M059J (cell line): ENCODE data around the gene LAP3. TPM values are rescaled to one million over a fixed set of nuclear protein-coding genes. Genes with fewer than 3 reads are reported as not detected.
A peak's percentile ranks its signal among the peaks of the same experiment; 100 is the strongest.
"Not testable (repeated sequence)": the region's sequence is repeated elsewhere in the genome, so short reads cannot be mapped to it uniquely, and the experiment has no call there.

Source experiments
- DNase-seq: peaks from one replicate; pipeline ENCODE4 v3.0.0-alpha.2; 2012; ENCODE audit warnings: low read depth
- total RNA-seq: library from RNA; depleted of rRNA; stranded (reverse); fragments of >200 nt; shearing (Covaris generic); gene quantifications from 2 replicates; pipeline ENCODE4 v1.2.3, GENCODE V29; 2014

Gene LAP3
- total RNA-seq, 1 experiment from 2014 or later: 279 TPM

DNA sequence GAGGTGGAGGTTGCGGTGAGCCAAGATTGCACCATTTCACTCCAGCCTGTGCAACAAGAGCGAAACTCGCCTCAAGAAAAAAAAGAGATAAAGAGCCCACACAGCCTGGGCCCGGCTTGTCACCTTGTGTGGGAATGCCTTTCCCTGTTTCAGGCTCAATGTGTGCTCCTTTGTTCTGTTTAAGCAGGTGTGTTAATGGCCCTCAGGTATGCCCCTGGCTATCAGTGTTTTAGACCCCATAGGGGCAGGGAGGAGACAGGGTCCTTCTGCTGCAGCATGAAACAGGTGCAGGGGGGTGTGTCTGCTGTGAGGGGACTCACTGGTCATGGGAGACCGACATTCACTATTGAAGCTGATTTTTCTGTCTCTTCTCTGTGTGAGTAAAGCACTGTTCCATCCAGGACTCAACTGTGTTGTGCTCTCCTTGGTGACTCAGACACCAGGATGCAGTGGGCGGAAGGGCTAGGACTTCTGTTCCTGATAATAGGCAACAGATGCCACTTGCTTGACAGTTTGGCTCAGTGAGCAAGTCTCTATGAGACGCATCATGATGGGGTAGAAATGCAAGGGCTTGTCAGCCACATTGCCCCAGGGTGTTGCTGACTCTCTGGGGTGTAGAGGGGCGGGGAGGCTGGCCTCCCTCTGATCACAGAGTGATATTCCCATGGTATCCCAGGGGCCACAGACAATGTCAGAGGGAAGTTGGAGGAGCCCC lies 15.6 kb upstream of the LAP3 start:
- peak; percentile 61 for DNase-seq

DNA sequence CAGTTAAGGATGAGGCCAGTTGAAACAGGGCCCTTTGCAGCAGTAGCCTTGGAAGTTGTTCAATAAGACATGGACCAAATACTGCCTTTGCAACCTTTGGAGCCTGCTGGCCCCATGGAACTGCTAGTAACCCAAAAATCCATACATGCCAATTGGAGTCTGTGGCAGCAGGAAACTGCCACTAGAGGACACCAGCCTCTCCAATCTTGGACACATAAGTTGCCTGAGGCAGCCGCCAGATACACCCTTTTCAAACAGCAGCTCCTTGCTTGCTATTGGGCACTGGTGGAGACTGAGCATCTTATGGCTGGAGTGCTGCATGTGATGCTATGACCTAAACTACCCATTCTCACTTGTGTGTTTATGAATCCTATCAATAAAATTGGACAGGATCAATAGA lies 14.8 kb upstream of the LAP3 start:
- DNase-seq: peak; percentile 22

DNA sequence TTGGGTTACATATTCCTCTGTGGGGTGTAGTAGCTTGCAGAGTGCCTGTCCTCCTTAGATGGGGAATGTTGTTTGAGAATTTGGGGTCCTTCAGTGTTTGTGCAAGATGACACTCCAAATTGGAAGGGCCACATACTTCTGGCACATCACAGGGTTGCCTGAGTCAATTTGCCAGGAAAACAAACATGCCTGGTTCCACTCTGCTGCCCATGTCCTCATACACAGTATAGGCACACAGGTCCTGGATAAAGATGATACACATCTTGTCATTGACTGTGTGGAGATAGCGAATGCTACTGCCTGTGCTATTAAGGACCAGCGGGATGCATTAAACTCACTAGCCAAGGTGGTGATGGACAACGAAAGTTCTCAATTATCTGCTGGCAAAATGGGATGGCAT lies 11.2 kb upstream of the LAP3 start:
- no peak for DNase-seq

DNA sequence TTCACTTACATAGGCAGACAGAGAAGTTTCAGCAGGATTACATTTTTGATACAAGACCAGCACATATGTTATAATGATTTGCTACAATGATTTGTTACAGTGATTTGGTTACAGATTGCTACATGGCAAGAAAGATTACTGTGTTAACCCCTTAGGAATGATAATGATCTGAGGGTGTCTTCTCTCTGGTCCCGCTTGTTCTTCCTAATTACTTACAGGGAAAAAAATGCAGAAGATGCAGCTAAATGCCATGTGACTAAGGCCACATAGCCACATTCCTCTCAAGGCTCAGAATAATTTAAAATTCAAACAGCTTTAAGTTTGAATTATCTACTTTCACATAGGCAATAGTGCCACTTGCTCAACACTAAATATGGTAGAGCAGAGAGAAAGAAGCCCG lies 9.7 kb upstream of the LAP3 start:
- no peak for DNase-seq

DNA sequence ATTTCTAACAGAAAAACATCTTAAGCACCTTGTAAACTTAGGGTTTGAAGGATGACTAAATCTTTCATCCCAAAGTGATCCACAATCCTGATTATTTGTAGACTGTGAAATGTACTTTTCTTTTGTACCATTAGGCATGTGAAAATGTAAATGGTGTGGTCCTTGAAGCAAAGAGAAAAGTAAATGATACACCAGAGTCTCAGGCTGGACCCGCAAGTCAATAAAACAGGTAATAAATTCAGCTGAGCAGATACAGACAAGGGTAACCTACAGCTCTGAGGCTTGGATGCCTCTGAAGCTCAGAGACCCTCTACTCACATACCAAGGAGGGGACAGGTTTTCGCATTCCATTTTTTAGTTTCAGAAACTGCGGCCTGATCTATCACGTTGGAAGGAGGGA lies 2.8 kb upstream of the LAP3 start:
- DNase-seq: no peak

DNA sequence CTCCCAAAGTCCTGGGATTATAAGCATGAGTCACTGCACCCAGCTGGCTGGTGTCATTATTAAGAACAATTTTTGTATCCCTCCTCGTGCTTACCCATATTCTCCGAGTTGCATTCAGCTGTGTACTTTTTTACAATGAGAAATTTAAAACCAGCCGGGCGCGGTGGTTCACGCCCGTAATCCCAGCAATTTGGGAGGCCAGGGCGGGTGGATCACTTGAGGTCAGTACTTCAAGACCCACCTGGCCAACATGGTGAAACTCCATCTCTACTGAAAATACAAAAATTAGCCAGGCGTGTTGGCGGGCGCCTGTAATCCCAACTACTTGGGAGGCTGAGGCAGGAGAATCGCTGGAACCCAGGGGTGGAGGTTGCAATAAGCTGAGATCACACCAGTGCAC lies 1.8 kb upstream of the LAP3 start:
- not testable (repeated sequence) for DNase-seq

DNA sequence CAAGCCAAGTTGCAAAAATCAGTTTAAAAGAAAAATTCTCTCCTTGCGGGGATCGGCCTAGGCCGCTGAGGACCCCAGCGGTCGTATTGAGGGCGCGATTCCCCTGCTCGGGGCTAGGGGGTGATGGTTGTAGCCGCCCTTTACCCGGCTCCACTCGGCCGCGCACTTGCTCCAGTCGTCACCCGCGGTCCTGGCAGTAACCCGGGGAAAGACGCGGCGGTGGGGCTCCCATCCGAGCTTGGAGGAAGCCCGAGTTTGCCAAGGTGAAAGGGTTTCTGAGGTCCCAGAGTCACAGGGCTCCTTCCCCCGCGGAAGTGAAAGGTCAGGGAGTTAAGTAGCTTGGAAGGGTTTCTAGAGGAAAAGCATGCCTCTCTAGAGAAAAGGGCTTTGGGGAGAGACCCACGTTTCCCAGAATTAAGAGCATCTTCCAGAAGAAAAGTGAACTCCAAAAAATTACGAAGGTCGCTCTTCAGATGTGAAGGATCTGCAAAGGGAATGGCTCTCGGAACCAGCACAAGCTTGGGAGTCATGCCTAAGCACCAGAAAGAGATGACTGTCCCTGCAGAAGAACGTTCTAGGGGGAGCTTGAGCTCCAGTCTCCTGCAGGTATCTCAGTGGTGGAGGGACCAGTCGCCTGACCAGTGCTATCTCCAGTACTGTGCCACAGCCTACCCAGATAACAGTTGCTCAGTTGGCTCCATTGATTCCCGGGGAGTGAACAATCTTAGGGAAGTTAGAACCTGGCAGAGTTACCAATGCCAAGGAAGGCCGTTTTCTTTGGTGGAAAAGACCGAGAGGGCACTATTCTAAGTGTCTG lies 875 bp downstream of the LAP3 start:
- DNase-seq: peak; percentile 34

DNA sequence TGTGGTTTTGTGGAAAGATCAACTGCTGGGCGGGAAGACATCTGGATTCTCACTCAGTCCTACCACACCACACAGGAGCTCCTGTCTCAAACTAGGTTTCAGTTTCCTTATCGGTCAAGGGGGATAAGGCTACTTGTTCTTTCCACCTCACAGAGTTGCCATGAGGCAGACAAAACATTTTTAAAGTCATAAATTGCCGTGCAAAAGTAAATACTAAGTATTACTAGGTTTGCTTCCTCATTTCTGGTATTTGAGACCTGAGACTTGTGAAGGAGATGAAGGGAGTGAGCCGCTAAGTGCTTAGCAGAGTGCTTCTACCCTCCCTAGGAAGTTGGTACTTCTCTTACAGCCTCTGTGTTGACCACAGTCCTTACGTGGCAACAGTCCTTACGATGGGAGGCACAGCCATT lies 1.5 kb downstream of the LAP3 start:
- peak; percentile 31 for DNase-seq

DNA sequence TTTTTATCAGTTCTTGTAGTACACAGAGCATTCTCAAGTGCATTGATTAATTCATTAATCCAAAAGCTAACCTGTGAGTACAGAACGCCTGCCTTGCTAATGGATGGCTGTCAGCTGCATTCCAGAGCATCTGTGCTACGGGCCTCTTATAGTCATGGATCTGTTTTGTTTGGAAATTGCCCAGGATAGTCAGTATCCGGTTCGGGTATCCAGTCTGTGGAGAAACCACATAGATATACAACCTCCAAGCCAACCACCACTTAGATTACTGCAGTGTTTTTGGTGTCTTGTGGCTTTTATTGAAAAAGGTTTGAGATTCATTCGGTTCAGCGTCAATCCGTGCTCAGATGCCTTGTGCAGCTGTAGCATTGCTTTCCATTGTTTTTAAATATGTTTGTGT lies 4.0 kb downstream of the LAP3 start:
- peak; percentile 22 for DNase-seq

DNA sequence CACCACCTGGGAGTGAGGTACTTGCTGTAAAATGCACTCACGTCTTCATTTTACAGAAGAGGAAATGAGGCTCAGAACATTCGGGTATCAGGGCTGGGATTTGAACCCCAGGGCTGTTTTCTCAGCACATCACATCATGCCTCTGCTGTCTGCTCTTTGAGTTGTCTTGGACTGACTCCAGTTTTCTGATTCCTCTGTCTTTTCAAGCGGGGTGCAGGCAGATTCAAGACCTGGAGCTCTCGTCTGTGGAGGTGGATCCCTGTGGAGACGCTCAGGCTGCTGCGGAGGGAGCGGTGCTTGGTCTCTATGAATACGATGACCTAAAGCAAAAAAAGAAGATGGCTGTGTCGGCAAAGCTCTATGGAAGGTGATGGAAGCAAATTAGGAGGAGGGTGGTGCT lies 6.3 kb downstream of the LAP3 start:
- no peak for DNase-seq

DNA sequence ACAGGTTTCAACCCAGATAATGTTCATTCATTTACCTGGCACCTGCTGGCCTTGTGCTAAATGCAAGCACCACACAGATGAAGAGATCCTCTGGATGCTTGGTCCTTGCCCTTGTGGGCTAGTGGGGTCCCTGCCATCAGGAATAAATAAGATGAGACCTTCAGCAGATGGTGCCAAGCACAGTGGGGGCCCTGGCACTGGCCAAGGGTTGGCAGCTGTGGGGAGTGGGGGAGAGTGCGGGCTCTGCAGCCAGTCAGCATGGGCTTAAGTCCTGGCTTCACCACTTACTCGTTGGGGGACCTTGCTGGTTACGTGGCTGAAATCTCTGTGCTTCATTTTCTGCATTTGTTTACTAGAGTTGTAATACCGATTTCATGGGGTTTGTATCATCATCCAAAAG lies 6.9 kb downstream of the LAP3 start:
- DNase-seq: no peak

DNA sequence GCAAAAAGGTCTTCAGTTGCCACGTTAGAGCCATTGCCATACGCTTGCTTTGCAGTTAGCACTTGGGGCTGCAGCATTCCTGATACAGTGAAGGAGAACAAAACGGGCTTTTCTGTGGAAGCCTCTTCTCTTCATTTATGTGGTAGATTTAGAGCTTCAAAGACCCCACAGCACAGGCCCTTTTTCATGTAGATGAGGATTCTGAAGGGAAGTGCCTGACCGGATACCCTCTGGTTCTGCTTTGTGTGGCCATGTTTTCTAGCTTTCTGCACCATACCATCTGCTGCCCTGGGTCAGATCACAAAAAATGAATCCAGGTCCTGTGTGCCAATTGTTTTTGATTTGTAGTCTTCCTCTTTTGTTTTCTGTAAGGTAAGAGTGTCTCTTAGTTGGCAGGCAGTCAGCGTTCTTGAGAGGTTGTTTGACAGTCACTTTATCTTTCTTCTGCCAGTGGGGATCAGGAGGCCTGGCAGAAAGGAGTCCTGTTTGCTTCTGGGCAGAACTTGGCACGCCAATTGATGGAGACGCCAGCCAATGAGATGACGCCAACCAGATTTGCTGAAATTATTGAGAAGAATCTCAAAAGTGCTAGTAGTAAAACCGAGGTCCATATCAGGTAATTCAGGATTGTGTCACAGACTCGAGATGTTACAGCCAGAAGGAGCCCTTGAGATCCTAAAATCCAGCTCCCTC lies 7.7 kb downstream of the LAP3 start:
- DNase-seq: no peak

DNA sequence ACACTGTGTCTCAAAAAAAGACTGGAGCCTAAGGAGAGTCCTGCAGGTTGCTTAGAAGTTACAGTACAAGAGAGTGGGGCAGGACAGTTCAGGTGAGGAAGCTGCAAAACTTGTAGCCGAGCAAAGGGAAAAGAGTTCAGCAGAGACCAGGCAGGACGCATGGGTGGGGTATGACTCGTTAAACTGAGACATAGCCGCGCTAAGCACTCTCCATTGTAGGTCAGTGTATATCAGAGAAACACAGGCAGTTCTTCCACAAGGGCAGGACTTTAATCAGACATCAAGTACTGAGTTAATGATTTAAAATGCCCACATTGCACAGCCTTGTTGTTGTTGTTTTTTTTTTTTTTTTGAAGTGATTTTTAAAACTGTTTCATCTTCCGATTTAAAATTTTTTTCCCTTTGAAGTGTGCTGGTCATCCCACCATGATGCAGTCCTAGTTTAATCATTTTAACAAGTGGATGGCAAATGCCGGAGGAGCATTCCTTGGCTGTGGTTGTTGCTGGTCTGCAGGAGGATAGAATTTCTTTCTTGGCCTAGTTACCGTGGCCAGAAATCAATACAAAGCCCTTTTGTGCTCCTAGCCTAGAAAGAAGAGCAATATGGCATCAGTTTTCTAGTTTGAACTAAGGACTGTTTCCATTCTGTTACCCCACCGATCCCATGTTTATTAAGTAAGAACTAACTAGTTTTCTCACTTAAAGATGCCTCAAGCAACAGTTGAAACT lies 10.3 kb downstream of the LAP3 start:
- DNase-seq: no peak

DNA sequence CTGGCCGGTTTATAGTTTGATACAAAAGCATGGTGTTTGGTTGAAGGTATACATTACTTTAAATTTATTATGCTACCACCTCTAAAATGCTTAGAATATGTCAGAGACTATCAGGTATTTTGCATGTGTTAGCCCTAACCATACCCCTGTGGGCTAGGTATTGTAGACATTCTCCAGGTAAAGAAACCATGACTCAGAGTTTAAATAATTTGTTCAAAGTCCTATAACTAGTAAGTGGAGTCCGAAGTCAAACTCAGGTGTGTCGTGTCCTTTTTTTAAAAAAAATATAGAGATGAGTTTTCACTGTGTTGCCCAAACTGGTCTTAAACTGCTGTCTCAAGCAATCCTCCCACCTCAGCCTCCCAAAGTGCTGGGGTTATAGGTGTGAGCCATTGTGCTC lies 12.4 kb downstream of the LAP3 start:
- DNase-seq: no peak

DNA sequence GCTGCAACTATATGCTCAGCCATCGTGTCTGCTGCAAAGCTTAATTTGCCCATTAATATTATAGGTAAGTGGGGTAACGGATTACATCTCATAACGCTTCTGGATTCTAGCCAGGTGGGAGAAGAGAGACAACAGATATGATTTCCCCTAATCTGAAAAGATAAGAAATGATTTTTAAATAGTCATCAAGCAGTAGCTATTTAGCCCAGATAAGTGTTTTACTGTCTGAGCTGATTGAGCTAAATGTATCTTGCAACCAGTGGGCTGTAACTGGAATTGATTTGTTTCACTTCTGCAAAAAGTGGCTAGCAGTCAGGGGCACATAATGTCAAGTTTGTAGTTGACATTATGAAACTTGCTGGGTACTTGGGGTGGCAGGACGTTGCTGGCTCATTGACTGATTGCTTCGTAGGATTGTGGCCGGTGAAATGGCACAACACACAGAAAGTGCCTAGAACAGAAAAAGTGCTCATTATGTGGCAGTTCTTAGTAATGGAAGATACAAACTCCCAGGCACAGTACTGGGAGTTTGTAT lies 18.5 kb downstream of the LAP3 start:
- no peak for DNase-seq

DNA sequence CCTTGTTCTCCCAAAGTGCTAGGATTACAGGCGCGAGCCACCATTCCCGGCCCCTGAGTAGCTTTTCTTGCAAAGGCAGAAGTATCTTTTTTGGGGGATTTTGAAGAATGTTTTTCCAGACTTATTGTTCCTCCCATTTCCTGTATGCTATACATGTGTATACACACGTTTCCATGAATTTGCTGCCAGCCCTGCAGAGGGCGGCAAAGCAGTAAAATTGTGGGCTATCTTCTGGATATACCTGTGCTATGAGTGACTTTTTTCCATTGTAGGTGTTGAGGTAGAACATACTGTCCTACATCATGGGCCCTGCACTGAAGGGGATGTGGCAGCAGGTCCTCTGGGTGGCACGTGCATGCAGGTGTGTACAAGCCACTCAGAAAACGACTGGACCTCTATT lies 20.5 kb downstream of the LAP3 start:
- DNase-seq: no peak

DNA sequence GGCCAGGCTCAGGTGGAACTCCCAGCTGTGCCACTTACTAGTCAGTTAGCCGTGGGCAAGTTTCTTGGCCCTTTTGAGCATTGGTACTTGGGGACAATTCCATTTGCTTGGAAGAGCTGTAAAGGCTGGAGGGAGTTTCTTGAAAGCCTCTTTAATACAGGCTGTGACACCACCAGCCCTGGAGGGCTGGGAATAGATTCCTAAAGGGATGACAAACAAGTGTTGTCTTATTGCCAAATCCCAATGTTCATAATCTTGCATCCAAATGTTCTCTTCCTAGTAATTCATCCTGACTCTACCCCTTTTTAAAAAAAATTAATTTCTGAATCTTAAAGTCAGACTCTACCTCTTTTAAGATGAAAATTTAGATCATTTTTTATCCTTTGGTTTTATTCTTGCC lies 22.8 kb downstream of the LAP3 start:
- no peak for DNase-seq

DNA sequence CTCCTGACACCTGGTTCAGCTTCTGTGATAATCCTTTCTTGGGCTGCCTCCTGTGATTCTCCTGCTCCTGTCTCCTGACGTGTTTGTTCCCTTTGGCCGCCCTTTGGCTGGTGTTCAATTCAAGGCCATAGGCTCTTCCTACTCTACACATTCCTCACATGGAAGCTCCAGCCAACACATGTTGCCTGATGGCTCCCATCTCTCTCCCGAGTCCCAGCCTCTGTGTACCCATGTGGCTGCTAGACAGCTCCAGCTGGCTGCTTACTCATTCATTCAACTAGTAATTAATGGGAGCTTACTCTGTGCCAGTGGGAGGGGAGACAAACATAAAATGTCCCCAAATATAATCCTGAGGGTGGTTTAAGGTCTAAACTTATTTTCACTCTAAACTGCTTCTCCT lies 28.2 kb downstream of the LAP3 start:
- DNase-seq: no peak

DNA sequence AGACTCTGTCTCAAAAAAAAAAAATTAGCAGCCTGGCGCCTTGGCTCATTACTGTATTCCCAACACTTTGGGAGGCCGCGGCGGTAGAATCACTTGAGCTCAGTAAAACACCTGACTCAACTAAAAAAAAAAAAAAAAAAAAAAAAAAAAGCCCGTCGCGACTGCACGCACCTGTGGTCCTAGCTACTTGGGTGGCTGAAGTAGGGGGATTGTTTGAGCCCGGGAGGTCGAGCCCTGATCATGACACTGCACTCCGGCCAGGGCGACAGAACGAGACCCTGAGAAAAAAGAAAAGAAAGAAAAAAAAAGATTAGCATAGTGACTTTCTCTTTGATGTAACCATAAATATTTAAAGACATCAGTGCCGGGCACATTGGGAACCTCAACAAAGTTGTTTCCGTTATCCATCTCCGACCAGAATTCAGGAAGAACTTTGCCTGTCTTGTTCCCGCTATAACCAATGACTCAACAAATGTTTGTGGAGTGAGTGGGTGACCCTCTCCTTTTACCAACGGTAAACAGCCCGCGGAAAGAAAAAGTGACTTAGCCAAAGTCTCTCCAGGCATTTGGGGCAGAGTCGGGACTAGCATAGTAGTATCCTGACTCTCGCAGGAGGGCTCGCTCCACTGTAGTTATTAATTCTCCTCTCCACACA lies 36.9 kb downstream of the LAP3 start:
- DNase-seq: peak; percentile 92

DNA sequence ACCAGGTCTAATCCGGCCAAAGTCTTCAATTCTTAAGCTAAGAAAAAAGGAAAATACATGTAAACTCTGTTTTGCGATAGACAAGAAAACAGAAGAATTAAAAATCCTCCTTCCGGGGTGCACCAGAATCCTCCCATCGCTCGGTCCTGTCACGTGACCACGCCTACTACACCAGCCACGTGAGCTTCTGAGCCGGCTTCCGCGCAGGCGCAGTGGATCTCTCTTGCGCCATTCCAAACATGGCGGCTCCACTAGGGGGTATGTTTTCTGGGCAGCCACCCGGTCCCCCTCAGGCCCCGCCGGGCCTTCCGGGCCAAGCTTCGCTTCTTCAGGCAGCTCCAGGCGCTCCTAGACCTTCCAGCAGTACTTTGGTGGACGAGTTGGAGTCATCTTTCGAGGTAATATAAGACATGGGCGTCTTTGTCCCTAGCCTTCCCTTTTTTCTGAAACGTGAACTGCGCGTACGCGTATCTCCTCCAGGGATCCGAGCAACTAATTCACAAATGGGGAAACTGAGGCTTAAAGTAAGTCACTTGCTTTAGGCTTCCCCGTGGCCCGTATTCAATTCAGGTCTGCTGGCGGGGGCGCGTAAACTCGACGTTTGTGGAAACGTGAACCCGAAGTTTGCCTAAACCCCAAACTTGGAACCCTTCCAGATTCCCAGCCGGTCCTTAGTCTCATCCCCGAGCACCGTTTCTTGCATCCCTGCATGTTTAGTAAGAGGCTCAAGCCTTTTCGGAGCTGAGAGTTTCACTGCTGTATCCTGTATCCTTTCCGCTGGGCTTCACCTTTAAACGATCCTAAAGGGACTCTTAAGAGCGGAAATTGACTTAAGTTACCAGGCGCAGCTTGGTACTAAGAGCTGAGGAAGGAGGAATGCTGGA lies 37.7 kb downstream of the LAP3 start, which contains the start of gene MED28:
Gene MED28 (plus strand): TSS at position 226 of the 884 bp plus-strand sequence. CDS start 14 bp downstream, at position 240.
- DNase-seq: peak; percentile 94
